GM12878 (cell line): ENCODE results near the gene MED25. TPM values are rescaled to one million over a fixed set of nuclear protein-coding genes. Genes with fewer than 3 reads are reported as not detected.

Experiments
- BHLHE40 ChIP-seq, 2 experiments: fragments of 450-650 bp in 1 of 2; IDR thresholded peaks; 2 replicates each; pipeline ENCODE4 v1.6.1; 2011 to 2017; ENCODE audit warnings: low read depth in 2 of 2, borderline replicate concordance in 1 of 2, improper control_type of control experiment in 1 of 2, low read length in 1 of 2, mild to moderate bottlenecking in 1 of 2
- CHD4 ChIP-seq: fragments of 200-600 bp; sonication (generic); IDR thresholded peaks from 2 replicates; pipeline ENCODE4 v1.6.1; 2016; ENCODE audit warnings: mild to moderate bottlenecking
- ETV6 ChIP-seq, 2 experiments: fragments of 450-650 bp in 1 of 2; IDR thresholded peaks in 1 of 2; conservative IDR thresholded peaks in 1 of 2; 2 replicates each; pipeline ENCODE4 v1.6.1; 2014; ENCODE audit warnings: antibody characterized with exemption in 1 of 2, borderline replicate concordance in 1 of 2, low read depth in 1 of 2, mild to moderate bottlenecking in 1 of 2, moderate library complexity in 1 of 2
- FOXM1 ChIP-seq: IDR thresholded peaks from 2 replicates; pipeline ENCODE4 v1.6.1; 2012; ENCODE audit warnings: low read depth, mild to moderate bottlenecking, inconsistent platforms, low read length, moderate library complexity
- JUNB ChIP-seq: IDR thresholded peaks from 2 replicates; pipeline ENCODE4 v1.6.1; 2016; ENCODE audit warnings: antibody characterized with exemption, mild to moderate bottlenecking
- LARP7 ChIP-seq: fragments of 450-650 bp; IDR thresholded peaks from 2 replicates; pipeline ENCODE4 v1.6.1; 2017; ENCODE audit warnings: mild to moderate bottlenecking
- NBN ChIP-seq: fragments of 450-650 bp; IDR thresholded peaks from 2 replicates; pipeline ENCODE4 v1.6.1; 2016
- POU2F2 ChIP-seq: IDR thresholded peaks from 3 replicates; pipeline ENCODE4 v1.6.1; 2011; ENCODE audit warnings: low read depth, mild to moderate bottlenecking, low read length, borderline replicate concordance
- SMAD1 ChIP-seq: fragments of 450-650 bp; IDR thresholded peaks from 2 replicates; pipeline ENCODE4 v1.6.1; 2018; ENCODE audit warnings: mild to moderate bottlenecking, low read depth; ENCODE audit not compliant: partially characterized antibody
- YBX1 ChIP-seq: fragments of 450-650 bp; IDR thresholded peaks from 2 replicates; pipeline ENCODE4 v1.6.1; 2016; ENCODE audit warnings: antibody characterized with exemption
- YY1 ChIP-seq: IDR thresholded peaks from 2 replicates; pipeline ENCODE4 v1.6.1; 2011; ENCODE audit warnings: low read depth, mild to moderate bottlenecking, low read length
- ZBED1 ChIP-seq: IDR thresholded peaks from 2 replicates; pipeline ENCODE4 v1.6.1; 2016; ENCODE audit warnings: borderline replicate concordance
- ZBTB40 ChIP-seq: fragments of 450-650 bp; IDR thresholded peaks from 2 replicates; pipeline ENCODE4 v1.6.1; 2016; ENCODE audit warnings: mild to moderate bottlenecking, moderate library complexity, borderline replicate concordance
- ZNF24 ChIP-seq: fragments of 450-650 bp; IDR thresholded peaks from 2 replicates; pipeline ENCODE4 v1.6.1; 2017; ENCODE audit warnings: antibody characterized with exemption, mild to moderate bottlenecking
- ZNF384 ChIP-seq: IDR thresholded peaks from 2 replicates; pipeline ENCODE4 v1.6.1; 2012; ENCODE audit warnings: low read depth, mild to moderate bottlenecking, low read length, improper control_type of control experiment, borderline replicate concordance
- polyA plus RNA-seq, 11 experiments: library from polyadenylated mRNA; depleted of rRNA in 4 of 11; unstranded in 6 of 11; stranded (reverse) in 5 of 11; fragments of >200 nt; fragmentation: Nextera tagmentation in 4 of 11; fragmentation: Illumina TruSeq in 1 of 11; extraction: Ambion mirVana in 4 of 11; extraction: Trizol in 1 of 11; gene quantifications; 1 replicate in 1 of 11; 2 replicates in 10 of 11; pipeline versions ENCODE4 v1.2.1 to v1.2.3, GENCODE V29; 2011 to 2016; ENCODE audit warnings: inconsistent platforms in 2 of 11, missing spikeins in 2 of 11, low read depth in 1 of 11
- total RNA-seq, 4 experiments: library from RNA; depleted of rRNA in 3 of 4; stranded (reverse); fragments of >200 nt in 3 of 4; fragmentation: Illumina TruSeq in 1 of 4; extraction: Trizol in 1 of 4; gene quantifications; 2 replicates each; pipeline versions ENCODE4 v1.2.1 to v1.2.3, GENCODE V29; 2013 to 2021
- TF ChIP-seq, protein P1 (sequence below): IDR thresholded peaks from 2 replicates; pipeline ENCODE4 v1.6.1; 2011; ENCODE audit warnings: mild to moderate bottlenecking, low read depth, low read length, moderate library complexity; ENCODE audit not compliant: insufficient replicate concordance
- TF ChIP-seq, protein P2 (sequence below): fragments of 450-650 bp; IDR thresholded peaks from 2 replicates; pipeline ENCODE4 v1.6.1; 2016; ENCODE audit warnings: mild to moderate bottlenecking
- TF ChIP-seq, protein P3 (sequence below): IDR thresholded peaks from 2 replicates; pipeline ENCODE4 v1.6.1; 2011; ENCODE audit warnings: low read depth, low read length, improper control_type of control experiment, borderline replicate concordance
- TF ChIP-seq, protein P4 (sequence below): IDR thresholded peaks from 2 replicates; pipeline ENCODE4 v1.6.1; 2011; ENCODE audit warnings: borderline replicate concordance, low read depth, mild to moderate bottlenecking, moderate library complexity, mixed read lengths, low read length; ENCODE audit not compliant: insufficient read depth; ENCODE audit errors: extremely low read length

The MED25 gene
- total and polyA plus RNA-seq, 10 of the 15 experiments (the other 5 are each of a cell fraction or from before 2014, with no cell fraction given), result 3.5 to 53.9 (median 17.1) TPM

GRCh38 chr19:49812997-49813861 lies 4.9 kb upstream of the MED25 start, which contains the start of gene FUZ (continued):
- TF ChIP-seq, protein P1, sequence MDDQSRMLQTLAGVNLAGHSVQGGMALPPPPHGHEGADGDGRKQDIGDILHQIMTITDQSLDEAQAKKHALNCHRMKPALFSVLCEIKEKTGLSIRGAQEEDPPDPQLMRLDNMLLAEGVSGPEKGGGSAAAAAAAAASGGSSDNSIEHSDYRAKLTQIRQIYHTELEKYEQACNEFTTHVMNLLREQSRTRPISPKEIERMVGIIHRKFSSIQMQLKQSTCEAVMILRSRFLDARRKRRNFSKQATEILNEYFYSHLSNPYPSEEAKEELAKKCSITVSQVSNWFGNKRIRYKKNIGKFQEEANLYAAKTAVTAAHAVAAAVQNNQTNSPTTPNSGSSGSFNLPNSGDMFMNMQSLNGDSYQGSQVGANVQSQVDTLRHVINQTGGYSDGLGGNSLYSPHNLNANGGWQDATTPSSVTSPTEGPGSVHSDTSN, result peak; percentile 67
- TF ChIP-seq NBN (no peak), LARP7 (no peak), BHLHE40 (IDR thresholded peaks at IDR 0.05; ENCODE audit: borderline replicate concordance in 1 of 2, low read depth in 2 of 2, low read length in 1 of 2) (peak; percentile 81 to 85), ZNF24 (no peak), YY1 (peak; percentile 99), FOXM1 (no peak), ZNF384 (peak; percentile 86), ZBTB40 (peak; percentile 94), ETV6 (conservative IDR thresholded peaks at IDR 0.05 in 1 of 2, IDR thresholded peaks at IDR 0.05 in 1 of 2; ENCODE audit: borderline replicate concordance in 1 of 2, low read depth in 1 of 2) (no peak), YBX1 (no peak), ZBED1 (no peak), SMAD1 (no peak), JUNB (no peak), POU2F2 (no peak), CHD4 (no peak)
- TF ChIP-seq, protein P2, sequence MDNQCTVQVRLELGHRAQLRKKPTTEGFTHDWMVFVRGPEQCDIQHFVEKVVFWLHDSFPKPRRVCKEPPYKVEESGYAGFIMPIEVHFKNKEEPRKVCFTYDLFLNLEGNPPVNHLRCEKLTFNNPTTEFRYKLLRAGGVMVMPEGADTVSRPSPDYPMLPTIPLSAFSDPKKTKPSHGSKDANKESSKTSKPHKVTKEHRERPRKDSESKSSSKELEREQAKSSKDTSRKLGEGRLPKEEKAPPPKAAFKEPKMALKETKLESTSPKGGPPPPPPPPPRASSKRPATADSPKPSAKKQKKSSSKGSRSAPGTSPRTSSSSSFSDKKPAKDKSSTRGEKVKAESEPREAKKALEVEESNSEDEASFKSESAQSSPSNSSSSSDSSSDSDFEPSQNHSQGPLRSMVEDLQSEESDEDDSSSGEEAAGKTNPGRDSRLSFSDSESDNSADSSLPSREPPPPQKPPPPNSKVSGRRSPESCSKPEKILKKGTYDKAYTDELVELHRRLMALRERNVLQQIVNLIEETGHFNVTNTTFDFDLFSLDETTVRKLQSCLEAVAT, result peak; percentile 81
- TF ChIP-seq, protein P3, sequence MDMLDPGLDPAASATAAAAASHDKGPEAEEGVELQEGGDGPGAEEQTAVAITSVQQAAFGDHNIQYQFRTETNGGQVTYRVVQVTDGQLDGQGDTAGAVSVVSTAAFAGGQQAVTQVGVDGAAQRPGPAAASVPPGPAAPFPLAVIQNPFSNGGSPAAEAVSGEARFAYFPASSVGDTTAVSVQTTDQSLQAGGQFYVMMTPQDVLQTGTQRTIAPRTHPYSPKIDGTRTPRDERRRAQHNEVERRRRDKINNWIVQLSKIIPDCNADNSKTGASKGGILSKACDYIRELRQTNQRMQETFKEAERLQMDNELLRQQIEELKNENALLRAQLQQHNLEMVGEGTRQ, result no peak
- TF ChIP-seq, protein P4, sequence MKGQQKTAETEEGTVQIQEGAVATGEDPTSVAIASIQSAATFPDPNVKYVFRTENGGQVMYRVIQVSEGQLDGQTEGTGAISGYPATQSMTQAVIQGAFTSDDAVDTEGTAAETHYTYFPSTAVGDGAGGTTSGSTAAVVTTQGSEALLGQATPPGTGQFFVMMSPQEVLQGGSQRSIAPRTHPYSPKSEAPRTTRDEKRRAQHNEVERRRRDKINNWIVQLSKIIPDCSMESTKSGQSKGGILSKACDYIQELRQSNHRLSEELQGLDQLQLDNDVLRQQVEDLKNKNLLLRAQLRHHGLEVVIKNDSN, result peak; percentile 61
